HG03342 (cell line): ENCODE results near the gene CLCN1.
A peak's percentile ranks its signal among the peaks of the same experiment; 100 is the strongest.
"Not testable (repeated sequence)": the region's sequence is repeated elsewhere in the genome, so short reads cannot be mapped to it uniquely, and the experiment has no call there.

Experiments
- ATAC-seq: cut with Tn5 transposase; IDR thresholded peaks from one replicate; pipeline ENCODE4 v1.9.1; 2021; ENCODE audit warnings: mild to moderate bottlenecking, moderate library complexity; ENCODE audit not compliant: unreplicated experiment

CLCN1 gene

DNA sequence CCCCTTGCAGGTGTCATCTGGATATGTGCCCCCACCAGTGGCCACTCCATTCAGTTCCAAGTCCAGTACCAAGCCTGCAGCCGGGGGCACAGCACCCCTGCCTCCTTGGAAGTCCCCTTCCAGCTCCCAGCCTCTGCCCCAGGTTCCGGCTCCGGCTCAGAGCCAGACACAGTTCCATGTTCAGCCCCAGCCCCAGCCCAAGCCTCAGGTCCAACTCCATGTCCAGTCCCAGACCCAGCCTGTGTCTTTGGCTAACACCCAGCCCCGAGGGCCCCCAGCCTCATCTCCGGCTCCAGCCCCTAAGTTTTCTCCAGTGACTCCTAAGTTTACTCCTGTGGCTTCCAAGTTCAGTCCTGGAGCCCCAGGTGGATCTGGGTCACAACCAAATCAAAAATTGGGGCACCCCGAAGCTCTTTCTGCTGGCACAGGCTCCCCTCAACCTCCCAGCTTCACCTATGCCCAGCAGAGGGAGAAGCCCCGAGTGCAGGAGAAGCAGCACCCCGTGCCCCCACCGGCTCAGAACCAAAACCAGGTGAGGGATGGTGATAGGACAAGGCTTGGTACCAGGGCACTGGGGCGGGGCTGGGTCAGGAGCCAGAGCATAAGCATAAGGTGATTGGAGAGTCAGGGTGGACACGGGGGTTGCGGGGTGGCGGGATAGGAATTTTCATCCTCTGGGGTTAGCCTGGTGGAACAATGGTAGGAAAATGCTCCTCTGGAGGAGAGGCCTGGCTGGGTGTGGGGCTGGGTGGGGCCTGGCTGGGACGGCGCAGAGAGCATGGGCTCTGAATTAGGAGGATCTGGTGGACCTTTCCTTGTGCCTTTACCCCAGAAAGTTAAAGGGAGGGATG is 67.1 kb downstream of the CLCN1 start:
- no peak for ATAC-seq

DNA sequence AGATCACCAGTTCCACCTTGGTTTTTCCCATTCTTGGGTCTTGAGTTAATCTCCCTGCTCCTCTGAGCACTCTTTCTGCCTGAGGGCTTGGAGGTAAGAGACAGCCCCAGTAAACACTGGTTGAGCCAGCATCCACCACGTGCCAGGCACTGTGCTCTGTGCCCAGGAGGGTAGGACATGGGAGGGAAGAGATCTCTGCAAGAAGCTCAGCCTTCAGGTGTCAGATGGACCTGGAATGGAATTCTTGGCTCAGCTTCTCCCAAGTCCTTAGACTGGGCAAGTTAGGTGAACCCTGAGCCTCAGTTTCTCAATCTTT is 67.7 kb downstream of the CLCN1 start:
- ATAC-seq, result no peak

DNA sequence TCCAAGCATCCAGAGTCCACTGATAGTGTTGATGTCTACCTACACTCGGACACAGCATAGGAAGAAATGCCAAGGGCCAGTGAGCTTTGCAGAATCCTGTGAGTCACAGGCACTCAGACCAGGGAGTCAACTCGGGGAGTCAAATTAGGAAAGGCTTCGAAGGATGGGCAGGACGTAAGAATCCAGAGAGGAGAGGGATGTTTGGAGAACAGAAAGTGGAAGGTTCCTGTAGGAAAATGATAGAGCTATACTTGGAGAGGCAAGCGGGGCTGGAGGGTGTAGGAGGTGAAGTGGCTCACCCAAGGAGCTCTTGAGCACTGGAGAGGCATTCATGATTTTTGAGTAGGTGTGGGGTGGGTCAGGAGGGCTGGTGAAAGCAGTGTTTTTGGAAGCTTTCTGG is 68.2 kb downstream of the CLCN1 start:
- no peak for ATAC-seq

DNA sequence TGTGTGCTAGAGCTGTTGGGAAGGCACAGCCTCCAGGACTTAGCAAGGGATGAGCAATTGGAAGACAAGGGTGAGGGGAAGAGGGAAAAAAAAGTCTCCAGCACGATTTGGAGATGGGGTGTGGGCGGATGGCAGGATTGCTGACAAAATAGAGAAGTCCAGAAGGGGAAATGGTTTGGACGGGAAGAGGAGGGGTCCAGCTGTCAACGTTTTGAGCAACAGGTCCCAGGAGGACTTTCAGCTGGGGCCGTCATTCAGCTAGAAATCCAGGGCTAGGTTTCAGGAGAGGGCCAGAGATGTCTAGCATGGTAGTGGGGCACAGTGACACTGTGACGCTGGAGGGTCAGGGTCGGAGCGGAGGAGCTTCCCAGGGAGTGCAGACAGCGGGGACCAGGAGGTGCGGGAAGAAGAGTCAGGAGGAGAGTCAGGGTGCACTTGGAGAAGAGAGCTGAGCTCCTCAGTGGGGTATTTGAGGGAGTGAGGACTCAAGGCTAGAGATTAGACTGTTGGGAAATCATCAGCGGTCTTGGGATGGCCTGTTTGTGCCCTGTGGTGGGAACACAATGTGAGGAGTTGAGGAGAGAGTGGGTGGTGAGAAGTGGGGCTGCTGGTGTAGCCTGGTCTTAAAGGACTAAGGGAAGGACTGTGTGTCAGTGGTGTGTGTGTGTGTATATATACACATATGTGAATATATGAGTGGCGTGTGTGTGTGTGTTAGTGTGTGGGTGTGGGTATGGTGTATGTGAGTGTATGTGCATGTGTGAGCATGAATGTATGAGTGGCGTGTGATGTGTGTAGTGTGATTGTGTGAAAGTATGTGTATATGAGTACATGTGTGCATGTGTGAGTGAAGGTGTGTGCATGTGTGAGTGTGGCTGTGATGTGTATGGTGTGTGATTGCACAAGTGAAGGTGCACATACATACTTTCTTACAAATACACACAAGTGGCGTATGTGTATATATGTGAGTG is 69.0 kb downstream of the CLCN1 start:
- no peak for ATAC-seq

DNA sequence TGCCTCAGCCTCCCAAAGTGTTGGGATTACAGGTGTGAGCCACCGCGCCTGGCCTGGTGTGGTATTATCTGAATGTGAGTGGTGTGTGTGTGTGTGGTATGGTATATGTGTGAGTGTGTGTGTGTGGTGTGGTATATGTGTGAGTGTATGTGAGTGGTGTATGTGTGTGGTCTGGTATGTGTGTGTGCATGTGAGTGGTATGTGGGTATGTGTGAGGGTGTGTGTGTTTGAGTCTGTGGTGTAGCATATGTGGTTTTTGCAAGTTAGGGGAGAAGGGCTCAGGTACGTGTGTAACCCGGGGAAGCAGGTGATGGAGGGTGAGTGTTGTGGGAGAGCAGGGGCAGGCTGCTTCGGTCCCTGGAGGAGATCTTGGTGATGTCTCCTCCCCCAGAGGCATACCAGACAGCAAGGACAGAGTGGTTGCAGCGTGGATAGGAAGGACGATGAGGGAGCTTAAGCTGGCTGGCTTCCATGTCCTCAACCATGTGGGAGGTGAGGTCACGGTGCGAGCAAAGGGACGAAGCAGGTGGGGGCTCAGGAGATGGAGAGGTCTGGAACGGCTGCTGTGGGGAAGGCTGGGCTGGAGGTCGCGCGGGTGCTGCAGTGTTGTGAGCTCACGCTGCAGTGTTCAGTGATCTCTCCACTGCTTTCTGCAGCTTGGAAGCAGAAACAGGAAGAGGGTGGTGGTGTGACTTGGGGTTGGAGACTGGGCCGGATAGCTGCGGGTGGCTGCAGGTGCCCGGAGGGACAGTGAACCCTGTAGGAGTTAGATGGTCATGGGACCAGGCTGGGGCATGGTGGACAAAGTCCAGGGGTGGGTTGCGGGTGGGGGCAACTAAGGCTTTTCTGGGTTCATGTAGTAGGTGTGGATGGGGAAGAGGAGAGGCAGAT is 70.2 kb downstream of the CLCN1 start:
- ATAC-seq, result peak; percentile 38

DNA sequence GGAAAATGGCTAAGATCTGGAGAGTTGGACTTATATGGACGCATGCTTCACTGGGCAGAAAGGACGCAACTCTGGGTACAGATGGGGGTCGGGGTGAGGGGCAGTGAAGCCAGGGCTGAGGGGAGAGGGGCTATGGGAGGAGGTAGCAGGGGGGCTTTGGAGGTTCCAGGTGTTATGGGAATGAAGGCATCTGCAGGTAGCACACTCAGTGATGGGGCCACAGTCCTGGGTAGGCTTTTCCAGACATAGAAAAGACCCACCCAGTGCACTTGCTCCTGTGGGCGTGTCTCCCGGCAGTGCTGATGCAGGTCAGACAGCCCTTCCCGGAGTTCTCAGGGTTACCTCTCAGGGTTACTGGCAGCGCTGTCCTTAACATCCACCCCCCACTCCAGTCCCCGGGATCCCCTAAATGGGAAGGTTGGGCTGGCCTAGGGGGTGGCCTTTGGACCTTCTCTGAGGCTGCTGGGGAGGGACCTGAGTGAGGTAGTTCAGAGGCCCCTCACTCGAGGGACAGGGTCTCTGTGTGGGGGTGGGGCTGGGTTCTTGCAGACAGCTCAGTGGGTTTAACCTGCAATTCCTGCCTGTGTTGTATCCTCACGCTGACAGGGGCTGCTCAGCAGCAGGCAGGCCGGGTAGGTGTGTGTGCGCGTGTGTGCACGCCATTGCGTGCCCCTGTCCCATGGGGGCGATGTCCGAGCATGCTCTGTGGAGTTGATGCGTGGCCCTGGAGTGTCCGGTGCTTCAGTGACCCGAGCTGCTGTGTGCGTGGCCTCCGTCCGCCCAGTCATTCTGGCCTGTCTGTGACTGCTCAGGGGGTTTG is 71.5 kb downstream of the CLCN1 start:
- no peak for ATAC-seq

DNA sequence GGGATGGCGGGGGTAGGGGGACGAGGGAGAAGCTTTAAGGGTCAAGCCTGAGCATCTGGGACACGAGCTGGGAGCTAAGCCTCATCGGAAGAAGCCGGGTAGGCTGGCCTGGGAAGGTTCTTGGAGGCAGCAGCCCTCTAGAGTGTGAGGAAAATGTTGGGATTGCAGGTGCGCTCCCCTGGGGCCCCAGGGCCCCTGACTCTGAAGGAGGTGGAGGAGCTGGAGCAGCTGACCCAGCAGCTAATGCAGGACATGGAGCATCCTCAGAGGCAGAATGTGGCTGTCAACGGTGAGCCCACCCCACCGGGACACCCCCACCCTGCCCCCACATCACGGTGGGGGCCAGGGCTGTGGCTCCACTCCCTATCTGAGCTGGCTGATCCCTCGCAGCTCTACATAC is 72.1 kb downstream of the CLCN1 start:
- no peak for ATAC-seq

DNA sequence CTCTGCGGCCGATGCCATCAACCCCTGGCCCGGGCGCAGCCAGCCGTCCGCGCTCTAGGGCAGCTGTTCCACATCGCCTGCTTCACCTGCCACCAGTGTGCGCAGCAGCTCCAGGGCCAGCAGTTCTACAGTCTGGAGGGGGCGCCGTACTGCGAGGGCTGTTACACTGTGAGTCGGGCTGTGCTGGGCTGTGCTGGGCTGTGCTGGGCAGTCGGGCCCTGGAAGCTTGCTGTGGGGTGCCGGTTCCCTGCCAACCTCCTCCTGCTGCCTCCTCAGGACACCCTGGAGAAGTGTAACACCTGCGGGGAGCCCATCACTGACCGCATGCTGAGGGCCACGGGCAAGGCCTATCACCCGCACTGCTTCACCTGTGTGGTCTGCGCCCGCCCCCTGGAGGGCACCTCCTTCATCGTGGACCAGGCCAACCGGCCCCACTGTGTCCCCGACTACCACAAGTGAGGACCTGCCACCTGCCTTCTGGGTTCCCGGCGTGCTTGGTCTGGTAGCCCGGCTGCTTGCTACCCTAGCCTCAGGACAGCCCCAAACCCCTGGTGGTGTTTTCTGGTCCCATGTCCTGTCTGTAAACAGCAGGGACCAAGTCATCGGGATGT is 72.7 kb downstream of the CLCN1 start:
- ATAC-seq, result no peak

DNA sequence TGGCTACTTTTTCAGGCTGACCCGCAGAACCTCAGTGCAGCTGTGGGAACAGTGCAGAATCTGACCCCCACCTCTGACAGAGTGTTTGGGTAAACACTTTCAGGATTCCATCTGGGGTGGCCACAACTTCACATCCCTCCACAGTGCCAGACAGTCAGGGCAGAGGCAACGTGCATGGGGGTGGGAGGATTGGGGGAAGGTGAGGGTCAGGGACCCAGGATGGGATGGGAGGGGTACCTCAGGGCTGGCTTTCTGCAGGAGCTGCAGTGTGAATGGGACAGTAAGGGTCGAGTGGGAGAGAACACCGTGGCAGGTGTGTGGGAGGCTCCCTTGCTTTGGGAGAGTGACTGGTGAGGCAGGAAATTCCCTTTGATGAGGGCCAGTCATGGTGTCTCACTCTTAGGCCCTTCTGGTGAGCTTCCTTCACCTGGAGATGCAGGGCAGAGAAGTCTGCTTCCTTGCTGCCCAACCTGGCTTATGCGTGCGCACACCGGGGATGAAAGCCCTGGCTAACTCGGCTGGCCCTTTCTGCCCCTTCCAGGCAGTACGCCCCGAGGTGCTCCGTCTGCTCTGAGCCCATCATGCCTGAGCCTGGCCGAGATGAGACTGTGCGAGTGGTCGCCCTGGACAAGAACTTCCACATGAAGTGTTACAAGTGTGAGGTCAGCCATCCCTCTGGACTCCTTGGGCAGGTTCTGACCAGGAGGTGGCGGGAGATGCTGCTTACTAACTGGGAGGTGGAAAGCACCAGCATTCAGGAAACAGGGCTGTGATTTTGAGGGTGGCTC is 73.6 kb downstream of the CLCN1 start:
- no peak for ATAC-seq

DNA sequence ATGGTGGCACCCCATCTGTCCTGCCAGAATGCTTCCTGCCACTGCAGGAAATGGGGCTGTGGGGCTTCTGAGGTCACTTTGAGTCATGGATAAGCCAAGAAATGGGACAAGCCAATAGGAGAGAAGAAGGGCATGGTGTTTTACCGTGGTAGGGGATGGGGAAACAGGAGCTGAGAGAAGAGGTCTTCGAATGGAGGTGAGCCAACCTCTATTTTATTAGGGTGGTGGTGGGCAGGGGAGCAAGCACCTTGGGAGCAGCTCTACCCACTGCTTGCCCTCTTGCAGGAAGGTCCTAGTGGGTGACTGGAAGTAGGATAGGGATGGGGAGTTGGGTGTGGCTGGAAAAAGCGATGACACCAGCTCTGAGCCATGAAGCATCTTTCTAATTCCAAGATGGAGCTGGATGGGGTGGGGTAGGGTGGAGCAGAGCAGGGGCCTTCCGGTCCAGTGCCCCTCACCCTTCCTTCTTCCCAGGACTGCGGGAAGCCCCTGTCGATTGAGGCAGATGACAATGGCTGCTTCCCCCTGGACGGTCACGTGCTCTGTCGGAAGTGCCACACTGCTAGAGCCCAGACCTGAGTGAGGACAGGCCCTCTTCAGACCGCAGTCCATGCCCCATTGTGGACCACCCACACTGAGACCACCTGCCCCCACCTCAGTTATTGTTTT is 74.3 kb downstream of the CLCN1 start:
- no peak for ATAC-seq

DNA sequence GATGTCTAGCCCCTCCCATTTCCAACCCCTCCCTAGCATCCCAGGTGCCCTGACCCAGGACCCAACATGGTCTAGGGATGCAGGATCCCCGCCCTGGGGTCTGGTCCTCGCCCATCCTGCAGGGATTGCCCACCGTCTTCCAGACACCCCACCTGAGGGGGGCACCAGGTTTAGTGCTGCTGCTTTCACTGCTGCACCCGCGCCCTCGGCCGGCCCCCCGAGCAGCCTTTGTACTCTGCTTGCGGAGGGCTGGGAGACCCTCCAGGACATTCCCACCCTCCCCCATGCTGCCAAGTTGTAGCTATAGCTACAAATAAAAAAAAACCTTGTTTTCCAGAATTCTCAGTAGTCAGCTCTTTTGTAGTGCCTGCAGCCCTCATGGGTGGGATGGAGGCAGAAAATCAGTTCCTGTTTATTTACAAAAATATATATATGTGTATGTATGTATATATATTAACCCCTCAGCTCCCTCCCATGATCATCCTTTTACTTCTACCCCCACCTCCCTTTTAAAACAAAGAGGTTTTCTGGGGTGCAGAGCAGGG is 74.9 kb downstream of the CLCN1 start:
- no peak for ATAC-seq

DNA sequence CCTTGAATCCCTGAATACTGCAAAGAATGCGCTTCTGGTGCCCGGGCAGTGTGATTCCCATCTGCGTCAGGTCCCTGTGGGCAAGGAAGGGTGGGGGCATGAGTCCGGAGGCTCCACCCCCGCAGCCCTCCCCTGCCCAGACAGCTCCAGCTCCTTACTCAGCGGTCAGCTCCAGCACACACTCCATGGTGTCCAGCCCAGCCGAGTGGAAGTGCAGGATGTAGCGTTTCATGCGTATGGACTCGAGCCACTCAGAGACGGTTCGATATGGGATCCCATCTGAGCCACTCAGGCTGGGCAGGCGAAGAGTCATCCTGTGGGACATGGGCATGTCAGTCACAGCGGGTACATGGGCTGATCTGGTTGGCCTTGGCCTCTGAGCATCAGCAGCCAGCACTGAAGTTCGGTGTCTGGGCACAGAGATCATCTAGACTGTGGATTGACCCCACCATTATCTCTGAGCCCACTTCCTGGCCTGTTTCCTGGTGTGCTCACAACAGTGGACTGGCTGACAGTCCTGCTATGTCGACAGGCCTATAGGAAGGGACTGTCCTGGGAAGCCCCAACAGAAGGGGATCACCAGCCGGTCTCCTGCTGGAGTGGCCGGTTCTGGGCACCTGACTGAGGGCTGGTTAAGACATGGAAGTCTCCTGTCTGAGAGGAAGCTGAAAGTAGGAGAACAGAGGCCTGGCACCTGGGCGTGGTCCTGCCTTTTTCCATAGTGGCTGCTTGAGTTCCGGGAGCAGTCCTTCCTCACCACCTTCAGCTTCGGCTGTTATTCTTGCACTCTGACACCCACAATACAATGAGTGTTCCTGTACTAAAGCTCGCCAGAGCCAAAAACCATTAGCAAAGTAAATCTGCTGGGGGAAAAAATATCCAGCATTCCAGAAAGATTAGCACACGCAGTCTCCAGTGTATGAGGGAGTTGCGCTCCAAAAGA is 75.8 kb downstream of the CLCN1 start:
- ATAC-seq, result no peak

DNA sequence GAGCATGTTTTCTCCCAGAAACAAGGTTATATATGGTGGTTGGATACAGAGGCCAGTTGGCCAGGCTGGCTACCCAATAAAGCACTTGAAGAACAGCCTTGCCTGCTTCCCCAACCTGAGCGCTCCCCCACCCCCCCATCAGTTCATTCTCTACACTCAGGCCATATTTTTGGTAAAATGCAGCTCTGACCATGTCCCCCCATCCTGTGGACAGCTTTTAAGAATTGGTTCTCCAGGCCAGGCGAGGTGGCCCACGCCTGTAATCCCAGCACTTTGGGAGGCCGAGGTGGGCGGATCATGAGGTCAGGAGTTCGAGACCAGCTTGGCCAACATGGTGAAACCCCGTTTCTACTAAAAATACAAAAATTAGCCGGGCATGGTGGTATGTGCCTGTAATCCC is 76.5 kb downstream of the CLCN1 start:
- not testable (repeated sequence) for ATAC-seq

DNA sequence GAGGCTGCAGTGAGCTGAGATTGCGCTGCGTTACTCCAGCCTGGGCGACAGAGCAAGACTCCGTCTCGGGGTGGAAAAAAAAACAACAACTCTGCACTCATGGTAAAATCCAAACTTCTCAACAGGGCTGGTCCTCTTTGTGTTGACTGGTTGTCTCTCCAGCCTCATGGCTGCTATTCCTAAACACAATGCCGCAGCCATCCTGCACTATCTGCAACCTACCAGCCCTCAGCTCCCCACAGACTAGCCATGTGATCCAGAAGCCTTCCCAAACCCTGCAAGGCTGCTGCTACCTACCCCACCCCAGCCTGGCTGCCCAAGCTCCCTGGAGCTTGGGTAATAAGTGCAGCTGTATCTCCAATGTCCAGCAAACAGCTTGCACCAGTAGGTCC is 77.0 kb downstream of the CLCN1 start:
- ATAC-seq, result no peak

DNA sequence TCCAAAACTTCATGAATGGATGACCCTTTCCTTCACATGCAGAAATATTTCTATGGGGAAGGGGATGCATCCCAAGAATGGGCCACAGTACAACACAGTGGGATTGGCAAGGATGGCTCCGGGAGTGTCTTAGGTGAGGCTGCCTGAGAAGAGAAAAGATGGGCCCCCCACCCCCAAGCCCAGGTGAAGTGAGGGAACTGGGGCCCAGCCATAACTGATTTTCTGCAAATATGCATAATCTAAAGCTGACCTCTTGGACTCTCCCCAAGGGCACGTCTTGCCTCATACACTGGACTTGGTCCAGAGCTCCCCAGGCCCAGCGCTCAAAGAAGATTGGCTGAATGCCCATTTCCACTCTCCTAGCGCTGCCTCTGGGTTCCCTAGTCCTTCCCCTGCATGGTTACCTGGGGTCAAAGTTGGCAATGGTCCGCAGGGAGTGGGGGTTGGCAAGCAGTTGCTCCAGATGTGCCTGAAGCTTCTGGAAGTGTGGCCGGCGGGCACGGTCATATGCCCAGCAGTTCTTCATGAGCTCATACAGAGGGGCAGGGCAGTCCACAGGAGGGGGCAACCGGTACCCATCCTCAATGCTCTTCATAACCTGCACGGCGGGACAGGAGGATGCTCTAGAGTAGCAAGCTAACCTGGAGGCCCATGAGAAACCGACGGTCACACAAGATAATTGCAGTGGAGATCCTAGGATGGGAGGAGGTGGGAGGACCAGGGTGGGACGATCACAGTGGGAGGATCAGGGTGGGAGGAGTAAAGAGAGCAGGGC is 77.5 kb downstream of the CLCN1 start:
- no peak for ATAC-seq

DNA sequence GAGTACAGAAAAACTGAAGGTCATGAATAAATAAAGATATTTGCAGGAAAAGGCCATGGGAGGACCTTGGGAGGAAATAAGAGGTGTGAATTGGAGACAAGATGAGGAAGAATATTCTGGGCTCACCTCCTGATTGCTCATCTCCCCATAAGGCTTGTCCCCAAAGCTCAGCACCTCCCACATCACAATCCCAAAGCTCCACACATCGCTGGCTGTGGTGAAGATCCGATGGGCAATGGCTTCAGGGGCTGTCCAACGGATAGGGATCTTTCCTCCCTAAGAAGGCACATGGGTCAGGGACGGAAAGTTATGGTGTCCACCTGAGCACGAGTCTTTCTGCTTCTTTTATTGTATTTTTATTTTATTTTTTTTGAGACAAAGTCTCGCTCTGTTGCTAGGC is 78.2 kb downstream of the CLCN1 start:
- ATAC-seq, result no peak
